D721Med (cell line): ENCODE results near the gene SLC17A7.

Experiments used
- DNase-seq: peaks from one replicate; pipeline ENCODE4 v3.0.0; 2011; ENCODE audit warnings: low spot score; ENCODE audit not compliant: insufficient read length
- FAIRE-seq: peaks from 2 replicates; lab custom pipeline; 2011; peaks lifted over from hg19 to GRCh38; lab: Jason Lieb, UNC
- CTCF ChIP-seq: IDR thresholded peaks from 2 replicates; pipeline ENCODE4 v1.5.1; 2012; ENCODE audit warnings: mild to moderate bottlenecking, control low read depth; ENCODE audit not compliant: insufficient read depth; ENCODE audit errors: missing control alignments

Gene SLC17A7

GRCh38 chr19:49487277-49488045 lies 46.1 kb upstream of the SLC17A7 start, which contains the start of gene RPL13A:
TSS of gene RPL13A (plus strand) at chr19:49487608. CDS start at chr19:49487630, 22 bp downstream.
- no peak for FAIRE-seq
- DNase-seq = peak; percentile 80
- TF ChIP-seq CTCF = no peak

- DNase-seq (no peak), FAIRE-seq (no peak)
- no peak for TF ChIP-seq CTCF
Measured at GRCh38 chr19:49486710-49487276, 45.5 kb upstream of the SLC17A7 start.

DNA sequence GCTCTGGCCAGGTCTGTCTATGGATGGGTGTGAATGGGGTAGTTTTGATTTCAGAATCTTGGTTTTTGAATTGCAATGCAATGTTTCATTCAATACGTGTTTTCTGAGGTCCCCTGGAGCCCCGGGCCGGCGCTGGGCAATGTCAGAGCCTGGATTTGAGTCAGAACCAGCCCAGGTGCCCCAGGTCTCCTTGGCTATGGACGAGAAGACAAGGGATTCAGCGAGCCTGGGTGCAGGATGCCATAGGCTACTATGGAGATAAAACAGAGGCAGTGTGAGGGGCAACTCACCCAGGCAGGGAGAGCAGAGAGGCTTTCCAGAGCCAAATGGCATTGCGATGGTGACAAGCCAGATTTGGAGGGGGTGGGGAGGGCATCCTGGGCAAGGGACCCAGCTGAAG lies 44.9 kb upstream of the SLC17A7 start:
- DNase-seq = no peak
- TF ChIP-seq CTCF = no peak
- FAIRE-seq = no peak

GRCh38 chr19:49481020-49481683 lies 39.8 kb upstream of the SLC17A7 start:
- FAIRE-seq (no peak), DNase-seq (no peak)
- no peak for TF ChIP-seq CTCF

DNA sequence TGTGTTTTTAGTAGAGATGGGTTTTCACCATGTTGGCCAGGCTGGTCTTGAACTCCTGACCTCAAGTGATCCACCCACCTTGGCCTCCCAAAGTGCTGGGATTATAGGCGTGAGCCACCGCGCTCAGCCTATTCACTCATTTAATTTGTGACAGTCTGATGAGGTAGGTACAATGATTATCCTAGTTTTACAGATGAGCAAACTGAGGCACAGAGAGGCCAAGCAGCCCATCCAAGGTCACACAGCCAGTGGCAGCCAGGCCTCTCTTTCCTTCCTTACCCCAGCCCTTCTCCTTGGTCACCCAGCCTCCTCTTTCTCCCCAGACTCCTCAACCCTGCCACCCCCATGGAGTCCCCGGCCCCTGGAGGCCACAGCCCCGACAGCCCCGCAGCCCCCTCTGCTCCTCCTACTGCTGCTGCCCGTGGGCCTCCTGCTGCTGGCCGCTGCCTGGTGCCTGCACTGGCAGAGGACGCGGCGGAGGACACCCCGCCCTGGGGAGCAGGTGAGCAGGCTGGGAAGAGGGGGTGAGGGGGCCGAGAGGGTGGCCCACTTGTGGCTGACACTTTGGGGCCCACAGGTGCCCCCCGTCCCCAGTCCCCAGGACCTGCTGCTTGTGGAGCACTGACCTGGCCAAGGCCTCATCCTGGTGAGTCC lies 38.8 kb upstream of the SLC17A7 start:
- FAIRE-seq (no peak), DNase-seq (no peak)
- TF ChIP-seq CTCF = no peak

GRCh38 chr19:49475995-49476880 lies 34.9 kb upstream of the SLC17A7 start:
- TF ChIP-seq CTCF = peak; percentile 63
- FAIRE-seq = no peak
- DNase-seq = peak; percentile 84
